ENCODE results near the gene FMO4. TPM values are rescaled to one million over a fixed set of nuclear protein-coding genes. Genes with fewer than 3 reads are reported as not detected.

The FMO4 gene
- total and polyA plus RNA-seq, 9 of the 15 experiments (the other 6 are each of a cell fraction or from before 2014, with no cell fraction given): 0.25 to 1.1 (median 0.54) TPM; not detected in 2

DNA sequence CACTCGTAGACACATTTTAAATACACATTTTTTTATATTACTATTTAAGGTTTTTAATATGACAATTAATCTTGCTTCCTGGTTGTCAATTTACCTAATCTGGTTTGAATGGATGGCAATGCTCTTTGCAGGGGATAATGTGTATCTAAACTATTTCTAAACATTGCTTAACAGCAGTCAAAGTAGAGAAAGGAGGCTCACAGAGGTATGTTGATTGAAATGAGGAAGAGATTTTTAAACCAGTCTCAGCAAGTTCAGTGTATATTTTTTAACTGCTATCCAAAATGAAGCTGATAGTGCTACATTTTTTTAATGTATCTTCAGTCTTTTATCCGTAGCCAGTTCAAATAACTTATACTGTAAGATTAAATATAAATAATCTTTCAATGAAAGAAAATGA, 48.3 kb upstream of the FMO4 start:
- Histone ChIP-seq H3K4me1 (replicated peaks in 1 of 2; ENCODE audit: control insufficient read depth in 2 of 2, insufficient read depth in 2 of 2, low read length in 2 of 2) (no peaks in the 10 kb centered on the region), H3K4me3 (no peak overlapping the region), H3K36me3 (ENCODE audit: control insufficient read depth, insufficient read depth, low read length) (no peaks in the 10 kb centered on the region), H3K9me1 (ENCODE audit: control insufficient read depth, insufficient read depth, low read length) (no peaks in the 10 kb centered on the region), H3K27me3 (ENCODE audit: control insufficient read depth in 2 of 2, insufficient read depth in 2 of 2, low read length in 2 of 2) (peaks cover 0 to 3% of the 10 kb centered on the region in 2 experiments; a peak in 1 of 5 replicates), H4K20me1 (replicated peaks; ENCODE audit: control insufficient read depth, insufficient read depth, low read length) (no peaks in the 10 kb centered on the region), H3K9me3 (replicated peaks; ENCODE audit: control insufficient read depth, insufficient read depth, low read depth, low read length) (no peaks in the 10 kb centered on the region), H2AFZ (ENCODE audit: low read depth, low read length) (no peak overlapping the region), H3K4me2 (ENCODE audit: insufficient read depth, low read length) (no peak overlapping the region), H3K27ac (ENCODE audit: extremely low read depth, low read depth, low read length) (no peak overlapping the region), H3K9ac (ENCODE audit: insufficient read depth in 1 of 2, low read depth in 2 of 2, low read length in 2 of 2) (no peak overlapping the region), H3K79me2 (ENCODE audit: control insufficient read depth, insufficient read depth, low read length) (no peaks in the 10 kb centered on the region)
- DNase-seq (ENCODE audit: extremely low read depth in 1 of 4, low spot score in 3 of 4): no peak
- TF ChIP-seq CHD1 (IDR thresholded peaks at IDR 0.05; ENCODE audit: low read length) (no peak), U2AF2 (optimal IDR thresholded peaks at IDR 0.05; ENCODE audit: low read depth, low read length) (no peak)
- TF ChIP-seq, protein P1, sequence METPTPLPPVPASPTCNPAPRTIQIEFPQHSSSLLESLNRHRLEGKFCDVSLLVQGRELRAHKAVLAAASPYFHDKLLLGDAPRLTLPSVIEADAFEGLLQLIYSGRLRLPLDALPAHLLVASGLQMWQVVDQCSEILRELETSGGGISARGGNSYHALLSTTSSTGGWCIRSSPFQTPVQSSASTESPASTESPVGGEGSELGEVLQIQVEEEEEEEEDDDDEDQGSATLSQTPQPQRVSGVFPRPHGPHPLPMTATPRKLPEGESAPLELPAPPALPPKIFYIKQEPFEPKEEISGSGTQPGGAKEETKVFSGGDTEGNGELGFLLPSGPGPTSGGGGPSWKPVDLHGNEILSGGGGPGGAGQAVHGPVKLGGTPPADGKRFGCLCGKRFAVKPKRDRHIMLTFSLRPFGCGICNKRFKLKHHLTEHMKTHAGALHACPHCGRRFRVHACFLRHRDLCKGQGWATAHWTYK (CRISPR knock-in tag; IDR thresholded peaks at IDR 0.05): no peak
- FAIRE-seq: no peak
- in situ Hi-C loops (cut with MboI): no loop called here
- ChIA-PET POLR2A (no interaction called here), CTCF (ENCODE audit: low intra/inter-chr PET ratio) (no interaction called here)
- no TSS peak for BruUV-seq (replicated peaks)
- intact Hi-C loops (cut with micrococcal nuclease): no loop called here
- WGBS (ENCODE audit: insufficient coverage, low coverage, missing lambda C conversion rate): 0% methylated on average over 2 of the region's 2 CpGs
- no peak for ATAC-seq

- FAIRE-seq: no peak
- H3K4me2 ChIP-seq (ENCODE audit: insufficient read depth, low read length): no peak overlapping the region
- H3K4me1 ChIP-seq (replicated peaks in 1 of 2; ENCODE audit: control insufficient read depth in 2 of 2, insufficient read depth in 2 of 2, low read length in 2 of 2): no peaks in the 10 kb centered on the region
- ChIA-PET POLR2A (no interaction called here), CTCF (ENCODE audit: low intra/inter-chr PET ratio) (no interaction called here)
- no peaks in the 10 kb centered on the region for H3K9me1 ChIP-seq (ENCODE audit: control insufficient read depth, insufficient read depth, low read length)
- ATAC-seq: no peak
- H2AFZ ChIP-seq (ENCODE audit: low read depth, low read length): no peak overlapping the region
- no peak for DNase-seq (ENCODE audit: extremely low read depth in 1 of 4, low spot score in 3 of 4)
- no TSS peak for BruUV-seq (replicated peaks)
- no peaks in the 10 kb centered on the region for H3K36me3 ChIP-seq (ENCODE audit: control insufficient read depth, insufficient read depth, low read length)
- in situ Hi-C loops (cut with MboI) (no loop called here), intact Hi-C loops (cut with micrococcal nuclease) (no loop called here)
- no peak overlapping the region for H3K4me3 ChIP-seq
- no peak overlapping the region for H3K27ac ChIP-seq (ENCODE audit: extremely low read depth, low read depth, low read length)
- H3K9me3 ChIP-seq (replicated peaks; ENCODE audit: control insufficient read depth, insufficient read depth, low read depth, low read length): no peaks in the 10 kb centered on the region
- no peak overlapping the region for H3K9ac ChIP-seq (ENCODE audit: insufficient read depth in 1 of 2, low read depth in 2 of 2, low read length in 2 of 2)
- H3K27me3 ChIP-seq (ENCODE audit: control insufficient read depth in 2 of 2, insufficient read depth in 2 of 2, low read length in 2 of 2): peaks cover 0 to 3% of the 10 kb centered on the region in 2 experiments; a peak in 1 of 5 replicates
- no peaks in the 10 kb centered on the region for H4K20me1 ChIP-seq (replicated peaks; ENCODE audit: control insufficient read depth, insufficient read depth, low read length)
- 0% methylated on average over 4 of the region's 4 CpGs for WGBS (ENCODE audit: insufficient coverage, low coverage, missing lambda C conversion rate)
- H3K79me2 ChIP-seq (ENCODE audit: control insufficient read depth, insufficient read depth, low read length): no peaks in the 10 kb centered on the region
- TF ChIP-seq ZNF280A (IDR thresholded peaks at IDR 0.05; ENCODE audit: low read depth, partially characterized antibody) (no peak), BCLAF1 (IDR thresholded peaks at IDR 0.05; ENCODE audit: borderline replicate concordance in 1 of 2, control insufficient read depth in 1 of 2, low read depth in 2 of 2, low read length in 1 of 2) (no peak), CBX1 (IDR thresholded peaks at IDR 0.05; ENCODE audit: low read depth) (no peak), GATAD2A (IDR thresholded peaks at IDR 0.05) (no peak), ZNF561 (CRISPR knock-in tag; conservative IDR thresholded peaks at IDR 0.05) (no peak)
These were observed 47.1 kb upstream of the FMO4 start for GRCh38 chr1:171266930-171267329.
